Heart left ventricle (tissue), 16 donors: Measurements from ENCODE around the gene FGF14. TPM values are rescaled to one million over a fixed set of nuclear protein-coding genes. Genes with fewer than 3 reads are reported as not detected.
A peak's percentile ranks its signal among the peaks of the same experiment; 100 is the strongest.
"Not testable (repeated sequence)": the region's sequence is repeated elsewhere in the genome, so short reads cannot be mapped to it uniquely, and the experiment has no call there.

Experiments used
- ATAC-seq, 4 donors: fragments of 200-7000 bp; cut with Tn5 transposase; one replicate each; pipeline ENCODE4 v1.9.1; 2020 to 2022; ENCODE audit warnings: moderate library complexity in 4 of 4, mild to moderate bottlenecking in 3 of 4, moderate number of reproducible peaks in 1 of 4
- DNase-seq, 5 donors: peaks; one replicate each; pipeline ENCODE4 v3.0.0-alpha.2; 2020
- H3K27ac ChIP-seq, 12 donors: fragments of 200-600 bp; sonication (generic) in 4 of 12; one replicate each; pipeline versions ENCODE4 v1.5.0 to v1.8.0; 2016 to 2022; ENCODE audit warnings: mild to moderate bottlenecking in 2 of 12
- H3K27me3 ChIP-seq, 9 donors: fragments of 200-600 bp; sonication (generic) in 2 of 9; one replicate each; pipeline versions ENCODE4 v1.5.1 to v1.8.0; 2016 to 2022; ENCODE audit warnings: mild to moderate bottlenecking in 3 of 9
- H3K36me3 ChIP-seq, 9 donors: fragments of 200-600 bp; sonication (generic) in 2 of 9; one replicate each; pipeline versions ENCODE4 v1.5.0 to v1.8.0; 2018 to 2022; ENCODE audit warnings: mild to moderate bottlenecking in 2 of 9
- H3K4me1 ChIP-seq, 12 donors: fragments of 200-600 bp; sonication (generic) in 4 of 12; one replicate each; pipeline versions ENCODE4 v1.5.0 to v1.8.0; 2016 to 2022; ENCODE audit warnings: mild to moderate bottlenecking in 3 of 12
- H3K4me3 ChIP-seq, 12 donors: fragments of 200-600 bp; sonication (generic) in 4 of 12; one replicate each; pipeline versions ENCODE4 v1.5.0 to v1.8.0; 2017 to 2022; ENCODE audit warnings: mild to moderate bottlenecking in 9 of 12, moderate library complexity in 4 of 12
- H3K9me3 ChIP-seq, 12 donors: fragments of 200-600 bp; sonication (generic) in 4 of 12; one replicate each; pipeline versions ENCODE4 v1.5.0 to v1.8.0; 2016 to 2022; ENCODE audit warnings: mild to moderate bottlenecking in 1 of 12
- CTCF ChIP-seq, 12 donors: fragments of 200-600 bp; sonication (generic) in 4 of 12; IDR thresholded peaks; one replicate each; pipeline versions ENCODE4 v1.5.0 to v1.8.0; 2018 to 2022; ENCODE audit warnings: antibody characterized with exemption in 12 of 12, mild to moderate bottlenecking in 5 of 12
- POLR2A ChIP-seq, 2 donors: fragments of 450-650 bp; IDR thresholded peaks; one replicate each; pipeline ENCODE4 v1.6.1; 2017; ENCODE audit warnings: antibody characterized with exemption in 2 of 2, mild to moderate bottlenecking in 2 of 2, moderate library complexity in 2 of 2
- WGBS, 4 donors: extraction: QIAGEN DNeasy Blood & Tissue Kit in 2 of 4; methylation state at CpG; one replicate each; pipeline versions ENCODE4 v1.1.5 to v1.1.7; 2013 to 2018; 5-methylcytosine and 5-hydroxymethylcytosine counted together
- intact Hi-C, 10 donors: fragments of 100-400 bp; cut with DNase I; formaldehyde crosslinking; loops; one replicate each; pipeline versions ENCODE4 v1.11.1 to v1.14.2; 2022
- polyA plus RNA-seq, 2 donors: library from polyadenylated mRNA; stranded (reverse); fragments of 200-250 nt; gene quantifications; one replicate each; pipeline ENCODE4 v1.2.3, GENCODE V29; 2013
- total RNA-seq, 9 donors: library from RNA; depleted of rRNA in 2 of 9; stranded (reverse); fragments of >200 nt in 2 of 9; fragmentation: NEBNext Ultra II Directional in 3 of 9; extraction: Animal tissue kit (Norgen Biotek cat#: 25700) in 3 of 9; gene quantifications; one replicate each; pipeline versions ENCODE4 v1.1.0 to v1.2.4, GENCODE V29; 2016 to 2023
- donor health status: ischemic (EF 13 %, LVEDD 7.1; RV severe dilation, severe dysfunction).
- donor health status: healthy with polysubstance abuse.
- donor health status: DM: no; HTN: yes; CAD: no.
- donor health status: DM: no; HTN: no; CAD: no.
- donor health status: ischemic (EF 25% LVEDD 6.9; RV normal size, moderate dysfunction).
- donor health status: ischemic (EF 25% LVEDD 5.7; RV mildly dilated, moderate dysfunction).
- donor health status: healthy.
- donor health status: DM: yes; HTN: yes; CAD: no.
- donor health status: ischemic (EF 35%, LVEDD 5.7; RV mildly dilated, moderate dysfunction).
- donor health status: nonischemic (EF 11% LVEDD 7.7; RV severe dilation, severe dysfunction).
- donor health status: DM: yes; HTN: yes; CAD: no.
- donor health status: PGD.
- donor health status: ischemic (EF 29% LVEDD 5.4; RV normal size, mild dysfunction).
- donor health status: nonischemic (EF 23%, LVEDD 6.1; RV moderate dilation, normal function).

Gene FGF14
- total and polyA plus RNA-seq, 11 donors = 0.14 to 6.3 (median 3.9) TPM

DNA sequence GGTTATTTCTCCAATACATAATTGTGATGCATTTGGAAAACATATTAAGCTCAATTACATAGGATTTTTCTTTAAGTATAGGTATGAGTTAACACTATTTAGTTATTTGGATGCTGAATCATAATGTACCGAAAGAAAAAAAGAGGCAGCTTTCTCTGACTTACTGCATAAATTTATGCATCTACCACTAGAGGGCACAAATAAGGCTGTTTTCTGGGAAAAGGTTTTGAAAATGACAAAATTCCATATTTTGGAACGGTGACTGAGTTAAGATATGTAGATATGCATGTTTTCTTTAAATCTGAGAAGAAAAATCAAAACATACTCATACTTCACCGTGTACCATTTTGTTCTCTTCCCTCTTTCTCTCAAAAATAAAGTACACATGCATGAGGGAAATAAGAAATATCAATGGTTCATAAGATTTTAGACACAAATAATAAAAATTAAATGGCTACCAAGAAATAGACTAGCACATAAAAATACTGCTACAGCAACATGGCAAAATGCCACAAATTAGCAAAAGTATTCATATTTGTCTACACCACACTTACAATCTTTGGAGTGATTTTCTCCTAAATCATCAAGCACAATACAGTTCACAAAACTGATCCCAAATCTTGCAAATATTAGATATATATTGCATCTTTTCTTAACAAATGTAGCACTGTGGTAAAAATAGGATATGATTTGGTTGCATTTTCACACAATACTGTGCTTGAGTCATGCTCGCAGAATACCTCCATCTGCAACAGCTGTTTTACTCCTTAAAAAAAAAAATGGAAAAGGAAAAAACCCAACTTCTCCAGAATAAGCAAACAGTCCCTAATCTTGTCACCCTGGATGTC, 260.0 kb downstream of the FGF14 start:
- no peaks in the 10 kb centered on the region for H3K36me3 ChIP-seq
- H3K9me3 ChIP-seq = no peaks in the 10 kb centered on the region
- H3K27ac ChIP-seq = peak overlapping the region in 1 of 12 donors; percentile 24
- ATAC-seq (peak in 1 of 4 donors; percentile 57), DNase-seq (no peak)
- intact Hi-C loops = loop anchor here in 8 of 10 donors (5.0 to 10.0 kb wide), 7 partner anchors 197 to 413 kb away; no protein-coding TSS in a partner anchor
- 22 to 37% (median 29%) methylated on average over 4 of the region's 4 CpGs for WGBS, 4 donors
- H3K4me1 ChIP-seq = peaks cover 0 to 17% (median 0%) of the 10 kb centered on the region in 12 donors
- H3K27me3 ChIP-seq = no peaks in the 10 kb centered on the region
- TF ChIP-seq CTCF (IDR thresholded peaks at IDR 0.05) (peak; percentile 49 to 80 (median 64)), POLR2A (IDR thresholded peaks at IDR 0.05) (no peak)
- peak overlapping the region in 1 of 12 donors; percentile 2 for H3K4me3 ChIP-seq

- Histone ChIP-seq H3K27ac (no peak overlapping the region), H3K4me1 (peaks cover 0 to 19% (median 0%) of the 10 kb centered on the region in 12 donors), H3K9me3 (no peaks in the 10 kb centered on the region), H3K4me3 (no peak overlapping the region), H3K27me3 (no peaks in the 10 kb centered on the region), H3K36me3 (no peaks in the 10 kb centered on the region)
- WGBS, 4 donors = 58 to 71% (median 61%) methylated on average over 4 of the region's 4 CpGs
- ATAC-seq (no peak), DNase-seq (no peak)
- TF ChIP-seq CTCF (IDR thresholded peaks at IDR 0.05) (no peak), POLR2A (IDR thresholded peaks at IDR 0.05) (no peak)
- intact Hi-C loops = loop anchor here in 8 of 10 donors (5.0 to 10.0 kb wide), 7 partner anchors 195 to 415 kb away; no protein-coding TSS in a partner anchor
These were observed 262.2 kb downstream of the FGF14 start for GRCh38 chr13:102139626-102140025.

GRCh38 chr13:102138635-102139190, 263.1 kb downstream of the FGF14 start:
- no peak for ATAC-seq

DNA sequence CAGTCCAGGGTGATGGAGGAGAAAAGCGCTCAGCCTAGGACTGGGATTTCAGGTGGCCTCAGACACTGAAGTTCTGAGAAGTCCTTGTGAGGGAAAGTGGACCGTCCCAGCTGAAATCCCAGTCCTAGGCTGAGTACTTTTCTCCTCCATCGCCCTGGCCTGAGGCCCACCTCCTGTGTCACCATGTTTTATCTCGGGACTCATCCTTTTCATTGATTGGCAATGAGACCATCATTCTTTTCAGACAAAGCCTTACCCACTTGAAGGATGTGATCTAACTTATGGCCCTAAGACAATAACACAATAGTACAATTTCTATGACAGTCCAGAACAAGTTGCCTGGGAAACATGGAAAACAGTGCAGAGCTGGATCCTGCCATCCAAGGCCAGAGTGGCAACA, 263.9 kb downstream of the FGF14 start:
- peaks cover 0 to 19% (median 0%) of the 10 kb centered on the region in 12 donors for H3K4me1 ChIP-seq
- H3K9me3 ChIP-seq, intact Hi-C loops, DNase-seq, H3K36me3 ChIP-seq, H3K4me3 ChIP-seq, H3K27ac ChIP-seq, ATAC-seq, H3K27me3 ChIP-seq: not testable (repeated sequence)
- 83 to 90% (median 87%) methylated on average over 4 of the region's 4 CpGs for whole genome bisulfite sequencing, 4 donors

More at GRCh38 chr13:102138635-102139190, 263.1 kb downstream of the FGF14 start:
- intact Hi-C loops = no loop called here
- Histone ChIP-seq H3K9me3 (no peaks in the 10 kb centered on the region), H3K4me1 (peaks cover 0 to 19% (median 0%) of the 10 kb centered on the region in 12 donors), H3K36me3 (no peaks in the 10 kb centered on the region), H3K27me3 (no peaks in the 10 kb centered on the region), H3K27ac (no peak overlapping the region), H3K4me3 (no peak overlapping the region)
- WGBS, 4 donors = 76 to 81% (median 79%) methylated on average over 3 of the region's 3 CpGs
- no peak for DNase-seq
- TF ChIP-seq CTCF (IDR thresholded peaks at IDR 0.05) = no peak
- no peak for TF ChIP-seq POLR2A (IDR thresholded peaks at IDR 0.05)
